GM12864 (cell line): ENCODE measurements around the gene CSTPP1.

ENCODE experiments used
- DNase-seq: peaks from one replicate; pipeline ENCODE4 v3.0.0-alpha.2; 2011; ENCODE audit warnings: low read depth
- H3K4me3 ChIP-seq: 2 replicates; pipeline ENCODE4 v1.5.1; 2011; ENCODE audit warnings: mild to moderate bottlenecking, low read depth, low read length, control low read depth
- TF ChIP-seq, protein P1 (sequence below): IDR thresholded peaks from 2 replicates; pipeline ENCODE4 v1.5.1; 2011; ENCODE audit warnings: low read depth, mild to moderate bottlenecking, moderate library complexity, low read length, control low read depth, inconsistent platforms; ENCODE audit errors: missing control alignments

The CSTPP1 gene

GRCh38 chr11:47001781-47002181 lies 65.2 kb downstream of the CSTPP1 start:
- DNase-seq: no peak
- no peak overlapping the region for H3K4me3 ChIP-seq
- TF ChIP-seq, protein P1, sequence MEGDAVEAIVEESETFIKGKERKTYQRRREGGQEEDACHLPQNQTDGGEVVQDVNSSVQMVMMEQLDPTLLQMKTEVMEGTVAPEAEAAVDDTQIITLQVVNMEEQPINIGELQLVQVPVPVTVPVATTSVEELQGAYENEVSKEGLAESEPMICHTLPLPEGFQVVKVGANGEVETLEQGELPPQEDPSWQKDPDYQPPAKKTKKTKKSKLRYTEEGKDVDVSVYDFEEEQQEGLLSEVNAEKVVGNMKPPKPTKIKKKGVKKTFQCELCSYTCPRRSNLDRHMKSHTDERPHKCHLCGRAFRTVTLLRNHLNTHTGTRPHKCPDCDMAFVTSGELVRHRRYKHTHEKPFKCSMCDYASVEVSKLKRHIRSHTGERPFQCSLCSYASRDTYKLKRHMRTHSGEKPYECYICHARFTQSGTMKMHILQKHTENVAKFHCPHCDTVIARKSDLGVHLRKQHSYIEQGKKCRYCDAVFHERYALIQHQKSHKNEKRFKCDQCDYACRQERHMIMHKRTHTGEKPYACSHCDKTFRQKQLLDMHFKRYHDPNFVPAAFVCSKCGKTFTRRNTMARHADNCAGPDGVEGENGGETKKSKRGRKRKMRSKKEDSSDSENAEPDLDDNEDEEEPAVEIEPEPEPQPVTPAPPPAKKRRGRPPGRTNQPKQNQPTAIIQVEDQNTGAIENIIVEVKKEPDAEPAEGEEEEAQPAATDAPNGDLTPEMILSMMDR: no peak

GRCh38 chr11:47002390-47002789 lies 65.8 kb downstream of the CSTPP1 start:
- H3K4me3 ChIP-seq: no peak overlapping the region
- no peak for DNase-seq
- TF ChIP-seq, protein P1: no peak

DNA sequence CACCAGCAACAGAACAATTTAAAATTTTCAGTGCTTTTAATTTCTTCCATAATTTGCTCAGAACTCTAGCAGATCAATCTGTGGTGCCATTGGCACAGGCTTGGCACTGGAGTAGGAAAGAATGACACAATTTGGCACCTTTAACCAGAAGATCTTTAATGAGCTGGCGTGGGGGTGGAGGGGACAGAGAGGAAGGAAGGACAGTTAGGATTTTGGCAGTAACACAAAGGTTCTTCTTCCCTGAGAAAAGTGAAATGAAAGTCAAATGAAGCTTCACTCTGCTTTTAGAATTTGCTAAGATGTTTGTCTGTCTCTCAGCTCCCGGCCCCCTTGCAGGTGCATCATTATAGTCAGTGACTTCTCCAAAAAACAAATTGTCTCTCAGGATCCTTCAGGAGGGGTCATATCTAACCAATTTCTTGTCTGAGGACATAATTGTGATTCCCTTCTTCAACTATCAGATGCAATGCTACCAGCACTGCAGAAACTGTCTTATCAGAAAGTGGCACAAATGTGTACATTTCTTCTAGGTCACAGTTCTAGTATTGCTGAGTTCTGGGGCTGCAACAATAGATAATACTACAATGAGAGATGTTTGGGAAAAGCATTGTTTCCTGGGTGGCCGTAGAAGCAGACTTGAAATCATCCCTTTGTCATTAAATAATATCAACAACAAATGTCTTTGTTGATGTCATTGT lies 66.8 kb downstream of the CSTPP1 start:
- TF ChIP-seq, protein P1: no peak
- no peak for DNase-seq
- H3K4me3 ChIP-seq: no peak overlapping the region

DNA sequence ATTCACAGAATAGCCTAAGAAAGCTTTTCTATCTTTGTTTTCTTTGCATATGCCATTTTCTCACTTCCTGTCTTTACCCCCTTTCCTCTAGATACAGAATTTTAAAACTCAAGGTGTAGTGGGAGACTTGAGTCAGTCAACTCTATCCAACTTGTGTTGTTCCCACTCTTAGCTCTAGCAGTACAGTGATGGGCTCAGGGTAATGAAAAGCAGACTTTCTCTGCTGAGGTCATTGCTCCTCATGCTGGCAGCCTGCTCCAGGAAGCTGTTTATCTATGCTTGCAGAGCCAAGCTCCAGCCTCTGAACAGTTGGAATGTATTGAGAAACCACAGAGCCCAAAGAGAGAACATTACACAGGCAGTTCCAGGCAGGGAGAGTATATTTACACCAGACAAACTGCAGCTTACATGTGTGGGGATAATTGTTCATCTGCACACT lies 68.1 kb downstream of the CSTPP1 start:
- no peak overlapping the region for H3K4me3 ChIP-seq
- TF ChIP-seq, protein P1: no peak
- DNase-seq: no peak

- DNase-seq: no peak
- no peak overlapping the region for H3K4me3 ChIP-seq
- TF ChIP-seq, protein P1: no peak
These were observed 68.9 kb downstream of the CSTPP1 start for GRCh38 chr11:47005441-47005840.

DNA sequence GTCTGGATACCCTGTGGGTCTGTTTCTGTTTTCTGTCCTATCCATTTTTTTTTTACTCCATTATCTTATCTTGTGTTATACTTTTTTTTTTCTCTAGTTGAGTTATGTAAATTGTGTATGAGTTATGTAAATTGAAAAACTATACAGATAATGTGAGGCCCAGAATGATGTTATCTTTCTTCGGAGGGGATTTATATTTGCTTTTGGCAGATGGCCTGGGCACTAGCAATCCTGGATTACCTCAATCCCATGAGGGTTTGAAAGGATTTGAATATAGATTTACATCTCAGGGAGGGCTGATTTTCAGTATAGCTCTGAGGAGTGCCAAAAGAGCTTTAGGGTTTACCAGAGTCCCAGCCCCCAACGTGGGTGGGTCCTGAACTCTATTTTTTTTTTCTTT lies 71.0 kb downstream of the CSTPP1 start:
- TF ChIP-seq, protein P1: no peak
- no peak overlapping the region for H3K4me3 ChIP-seq
- no peak for DNase-seq

DNA sequence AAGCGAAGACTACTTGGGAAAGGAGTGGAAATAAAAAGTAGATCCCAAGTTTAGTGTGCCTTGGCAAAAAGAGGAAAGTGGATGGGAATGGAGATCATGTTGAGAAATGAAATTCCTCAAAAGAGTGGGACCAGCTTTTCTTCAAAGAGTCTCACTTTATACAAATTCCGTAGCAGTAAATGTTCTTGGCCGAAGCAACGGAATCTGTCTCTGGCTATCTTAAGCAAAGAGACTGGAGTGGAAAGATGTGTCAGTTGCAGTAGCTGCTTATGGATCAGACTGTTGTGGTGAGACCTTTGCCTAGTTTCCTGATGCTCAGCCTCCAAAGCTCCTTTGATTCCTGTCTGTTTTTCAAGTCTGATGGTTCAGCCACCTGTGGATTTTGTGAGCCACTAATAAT lies 73.6 kb downstream of the CSTPP1 start:
- TF ChIP-seq, protein P1: no peak
- H3K4me3 ChIP-seq: no peak overlapping the region
- DNase-seq: no peak
